AG09309 (cell line): ENCODE results near the gene BRD3OS.

Source experiments
- DNase-seq: peaks from one replicate; pipeline ENCODE4 v3.0.0-alpha.2; 2010; ENCODE audit warnings: low read depth
- H3K4me3 ChIP-seq: 2 replicates; pipeline ENCODE4 v1.5.1; 2011; ENCODE audit warnings: mild to moderate bottlenecking, low read depth, low read length, moderate library complexity; ENCODE audit not compliant: control insufficient read depth
- CTCF ChIP-seq: IDR thresholded peaks from 2 replicates; pipeline ENCODE4 v1.5.1; 2011; ENCODE audit warnings: mild to moderate bottlenecking, low read depth, low read length, inconsistent platforms; ENCODE audit not compliant: insufficient read depth, control insufficient read depth; ENCODE audit errors: missing control alignments

BRD3OS gene

GRCh38 chr9:134052941-134053340, 27.7 kb downstream of the BRD3OS start:
- no peak for TF ChIP-seq CTCF
- no peak for DNase-seq
- no peak overlapping the region for H3K4me3 ChIP-seq

- DNase-seq, result no peak
- no peak overlapping the region for H3K4me3 ChIP-seq
- TF ChIP-seq CTCF, result no peak
Measured at GRCh38 chr9:134053401-134053871, 28.2 kb downstream of the BRD3OS start.

GRCh38 chr9:134053941-134054761, 28.9 kb downstream of the BRD3OS start:
- H3K4me3 ChIP-seq, result no peak overlapping the region
- no peak for DNase-seq
- TF ChIP-seq CTCF, result no peak

GRCh38 chr9:134054891-134055811, 29.9 kb downstream of the BRD3OS start:
- TF ChIP-seq CTCF, result no peak
- no peak for DNase-seq
- no peak overlapping the region for H3K4me3 ChIP-seq

- no peak for TF ChIP-seq CTCF
- peak; percentile 69 for DNase-seq
- H3K4me3 ChIP-seq, result no peak overlapping the region
Measured at GRCh38 chr9:134055981-134056461, 30.7 kb downstream of the BRD3OS start.

- DNase-seq, result no peak
- no peak for TF ChIP-seq CTCF
- H3K4me3 ChIP-seq, result no peak overlapping the region
Measured at GRCh38 chr9:134056483-134057306, 31.4 kb downstream of the BRD3OS start.
